GM23338 (cell line): Measurements from ENCODE around the gene CPLX1. TPM values are rescaled to one million over a fixed set of nuclear protein-coding genes. Genes with fewer than 3 reads are reported as not detected.

ENCODE experiments used
- ATAC-seq: fragments of 200-7000 bp; cut with Tn5 transposase; 3 replicates; pipeline ENCODE4 v1.9.1; 2020
- DNase-seq: peaks from one replicate; pipeline ENCODE4 v3.0.0-alpha.2; 2015; ENCODE audit warnings: low spot score
- H2AFZ ChIP-seq: fragments of 200-600 bp; sonication (generic); 2 replicates; pipeline ENCODE4 v1.8.0; 2016; ENCODE audit warnings: antibody characterized with exemption, mild to moderate bottlenecking, moderate library complexity
- H3F3A ChIP-seq: fragments of 200-600 bp; sonication (generic); replicated peaks from 2 replicates; pipeline ENCODE4 v1.8.0; 2017; ENCODE audit warnings: antibody characterized with exemption, mixed run types, low read depth
- H3K27ac ChIP-seq: fragments of 200-600 bp; sonication (generic); 2 replicates; pipeline ENCODE4 v1.6.1; 2016; ENCODE audit warnings: low read depth
- H3K27me3 ChIP-seq: fragments of 200-600 bp; sonication (generic); 2 replicates; pipeline ENCODE4 v1.8.0; 2016; ENCODE audit warnings: mild to moderate bottlenecking, mixed run types, moderate library complexity; ENCODE audit not compliant: insufficient read depth
- H3K36me3 ChIP-seq: fragments of 200-600 bp; sonication (generic); 2 replicates; pipeline ENCODE4 v1.8.0; 2016; ENCODE audit warnings: mild to moderate bottlenecking; ENCODE audit not compliant: insufficient read depth
- H3K4me1 ChIP-seq: fragments of 200-600 bp; sonication (generic); 2 replicates; pipeline ENCODE4 v1.8.0; 2016; ENCODE audit warnings: mild to moderate bottlenecking, moderate library complexity; ENCODE audit not compliant: insufficient read depth
- H3K4me2 ChIP-seq: fragments of 200-600 bp; sonication (generic); 2 replicates; pipeline ENCODE4 v1.7.1; 2017; ENCODE audit warnings: mixed run types
- H3K4me3 ChIP-seq: fragments of 200-600 bp; sonication (generic); 2 replicates; pipeline ENCODE4 v1.6.1; 2016; ENCODE audit warnings: mixed run types
- H3K79me2 ChIP-seq: fragments of 200-600 bp; sonication (generic); replicated peaks from 2 replicates; pipeline ENCODE4 v1.8.0; 2017; ENCODE audit warnings: mild to moderate bottlenecking; ENCODE audit not compliant: insufficient read depth
- H3K9me2 ChIP-seq: fragments of 200-600 bp; sonication (generic); 2 replicates; pipeline ENCODE4 v1.8.0; 2017; ENCODE audit not compliant: insufficient read depth
- H4K20me1 ChIP-seq: fragments of 200-600 bp; sonication (generic); replicated peaks from 2 replicates; pipeline ENCODE4 v1.8.0; 2017; ENCODE audit warnings: mild to moderate bottlenecking; ENCODE audit not compliant: insufficient read depth
- H3K27ac Mint-ChIP-seq: 2 replicates; pipeline ENCODE4 v1.8.0; 2020; ENCODE audit warnings: inconsistent platforms, mild to moderate bottlenecking, moderate library complexity, mixed read lengths
- H3K27me3 Mint-ChIP-seq: 3 replicates; pipeline ENCODE4 v1.8.0; 2022; ENCODE audit warnings: low read depth, mild to moderate bottlenecking, moderate library complexity, mixed read lengths, inconsistent platforms; ENCODE audit not compliant: insufficient read depth, poor library complexity
- H3K36me3 Mint-ChIP-seq: 3 replicates; pipeline ENCODE4 v1.8.0; 2021; ENCODE audit warnings: low read depth, mild to moderate bottlenecking, inconsistent platforms, moderate library complexity, mixed read lengths
- H3K4me1 Mint-ChIP-seq: 3 replicates; pipeline ENCODE4 v1.8.0; 2020; ENCODE audit warnings: mild to moderate bottlenecking, inconsistent platforms, mixed read lengths
- H3K4me3 Mint-ChIP-seq: 3 replicates; pipeline ENCODE4 v1.8.0; 2021; ENCODE audit warnings: moderate library complexity, mild to moderate bottlenecking, inconsistent platforms, mixed read lengths
- H3K9me3 Mint-ChIP-seq: 3 replicates; pipeline ENCODE4 v1.8.0; 2020; ENCODE audit warnings: moderate library complexity, mild to moderate bottlenecking, inconsistent platforms, mixed read lengths
- CREB1 ChIP-seq: fragments of 250-450 bp; sonication (Bioruptor Pico); IDR thresholded peaks from 2 replicates; pipeline ENCODE4 v1.5.0; 2020; ENCODE audit warnings: low read depth, mild to moderate bottlenecking, moderate library complexity
- EZH2 ChIP-seq: fragments of 200-600 bp; sonication (generic); IDR thresholded peaks from one replicate; pipeline ENCODE4 v1.8.0; 2017; ENCODE audit warnings: antibody characterized with exemption, mild to moderate bottlenecking, low read depth; ENCODE audit not compliant: unreplicated experiment
- EZH2phosphoT487 ChIP-seq: fragments of 200-600 bp; sonication (generic); IDR thresholded peaks from one replicate; pipeline ENCODE4 v1.8.1; 2018; ENCODE audit warnings: antibody characterized with exemption; ENCODE audit not compliant: unreplicated experiment
- JUNB ChIP-seq: IDR thresholded peaks from one replicate; pipeline ENCODE4 v1.6.1; 2016; ENCODE audit warnings: antibody characterized with exemption; ENCODE audit not compliant: unreplicated experiment
- NANOG ChIP-seq: IDR thresholded peaks from 2 replicates; pipeline ENCODE4 v1.6.1; 2016; ENCODE audit warnings: antibody characterized with exemption, borderline replicate concordance
- POLR2AphosphoS5 ChIP-seq: IDR thresholded peaks from 2 replicates; pipeline ENCODE4 v1.6.1; 2016; ENCODE audit warnings: antibody characterized with exemption, low read depth
- STAT1 ChIP-seq: IDR thresholded peaks from one replicate; pipeline ENCODE4 v1.6.1; 2016; ENCODE audit warnings: antibody characterized with exemption; ENCODE audit not compliant: unreplicated experiment
- ZNF114 ChIP-seq: fragments of 250-450 bp; sonication (Bioruptor Pico); IDR thresholded peaks from 2 replicates; pipeline ENCODE4 v1.5.0; 2020; ENCODE audit warnings: mild to moderate bottlenecking, moderate library complexity
- ZNF331 ChIP-seq: fragments of 250-450 bp; sonication (Bioruptor Pico); IDR thresholded peaks from 2 replicates; pipeline ENCODE4 v1.5.0; 2020; ENCODE audit warnings: low read depth, mild to moderate bottlenecking, moderate library complexity
- polyA plus RNA-seq: library from polyadenylated mRNA; unstranded; fragments of >200 nt; fragmentation: Nextera tagmentation; extraction: Ambion mirVana; gene quantifications from 2 replicates; pipeline ENCODE4 v1.2.1, GENCODE V29; 2016
- total RNA-seq: library from RNA; depleted of rRNA; stranded (reverse); fragments of >200 nt; shearing (Covaris generic); gene quantifications from 2 replicates; pipeline ENCODE4 v1.2.3, GENCODE V29; 2014
- TF ChIP-seq, protein P1 (sequence below): IDR thresholded peaks from 2 replicates; pipeline ENCODE4 v1.6.1; 2016; ENCODE audit warnings: antibody characterized with exemption
- TF ChIP-seq, protein P2 (sequence below): fragments of 250-450 bp; sonication (Bioruptor Pico); IDR thresholded peaks from 2 replicates; pipeline ENCODE4 v1.5.0; 2020; ENCODE audit warnings: mild to moderate bottlenecking, moderate library complexity
- TF ChIP-seq, protein P3 (sequence below), 2 experiments: fragments of 200-600 bp in 1 of 2; sonication (generic) in 1 of 2; conservative IDR thresholded peaks; 2 replicates each; pipeline versions ENCODE4 v1.5.1 to v1.6.1; 2016 to 2017; ENCODE audit warnings: antibody characterized with exemption in 2 of 2, low read depth in 2 of 2, mild to moderate bottlenecking in 2 of 2, moderate library complexity in 1 of 2
- TF ChIP-seq, protein P4 (sequence below): IDR thresholded peaks from one replicate; pipeline ENCODE4 v1.6.1; 2018; ENCODE audit warnings: antibody characterized with exemption; ENCODE audit not compliant: unreplicated experiment

The CPLX1 gene
- total and polyA plus RNA-seq, 2 experiments from 2014 or later, result 0.86 to 0.97 TPM

DNA sequence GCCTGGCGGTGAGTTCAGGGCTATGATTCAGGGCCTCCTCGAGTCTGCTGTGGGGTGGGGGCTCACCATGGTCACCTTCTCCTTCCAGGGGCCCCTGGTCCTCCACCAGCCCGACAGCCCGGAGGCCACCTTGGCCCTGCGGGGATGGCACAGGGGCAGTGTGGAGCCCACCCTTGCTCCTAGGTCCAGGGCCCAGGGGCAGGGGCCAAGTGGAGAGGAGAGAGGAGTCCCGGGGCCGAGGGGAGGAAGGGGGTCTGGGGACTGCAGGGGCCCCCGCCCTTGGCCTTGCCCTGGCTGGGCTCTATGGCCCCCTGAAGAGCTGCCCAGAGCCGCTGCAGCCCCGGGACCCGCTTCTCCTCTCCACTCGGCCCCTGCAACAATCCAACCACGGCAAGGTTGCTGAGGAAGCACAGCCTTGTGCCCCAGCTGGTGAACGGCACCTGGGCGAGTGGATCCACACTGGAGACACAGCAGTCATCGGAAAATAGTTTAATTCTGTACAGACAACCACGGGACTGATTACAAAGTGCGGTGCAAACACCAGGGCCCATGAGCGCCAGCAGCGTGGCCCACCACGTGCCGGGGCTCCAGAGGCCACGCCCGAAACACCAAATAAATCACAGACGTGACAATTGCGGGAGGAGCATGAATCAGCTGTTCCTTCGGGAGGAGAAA is 23.0 kb upstream of the CPLX1 start:
- Histone ChIP-seq H3K4me3 (no peak overlapping the region), H3K4me2 (no peak overlapping the region), H3F3A (no peaks in the 10 kb centered on the region), H3K9me2 (no peaks in the 10 kb centered on the region), H4K20me1 (no peaks in the 10 kb centered on the region), H2AFZ (no peak overlapping the region), H3K79me2 (no peaks in the 10 kb centered on the region), H3K27me3 (no peaks in the 10 kb centered on the region), H3K36me3 (no peaks in the 10 kb centered on the region), H3K27ac (no peak overlapping the region), H3K4me1 (no peaks in the 10 kb centered on the region)
- DNase-seq, result no peak
- Mint-ChIP-seq H3K4me1 (no peaks in the 10 kb centered on the region), H3K27me3 (peaks cover 5% of the 10 kb centered on the region), H3K9me3 (no peaks in the 10 kb centered on the region; the same call in 2 of the 3 replicates), H3K27ac (no peak overlapping the region), H3K4me3 (no peak overlapping the region), H3K36me3 (peaks cover 2% of the 10 kb centered on the region; the same call in 2 of the 3 replicates)
- no peak for ATAC-seq
- TF ChIP-seq NANOG, result no peak
- TF ChIP-seq EZH2phosphoT487, result no peak
- TF ChIP-seq ZNF331 (CRISPR knock-in tag), result no peak
- no peak for TF ChIP-seq ZNF114 (CRISPR knock-in tag)
- TF ChIP-seq EZH2, result no peak
- no peak for TF ChIP-seq POLR2AphosphoS5
- TF ChIP-seq, protein P1, sequence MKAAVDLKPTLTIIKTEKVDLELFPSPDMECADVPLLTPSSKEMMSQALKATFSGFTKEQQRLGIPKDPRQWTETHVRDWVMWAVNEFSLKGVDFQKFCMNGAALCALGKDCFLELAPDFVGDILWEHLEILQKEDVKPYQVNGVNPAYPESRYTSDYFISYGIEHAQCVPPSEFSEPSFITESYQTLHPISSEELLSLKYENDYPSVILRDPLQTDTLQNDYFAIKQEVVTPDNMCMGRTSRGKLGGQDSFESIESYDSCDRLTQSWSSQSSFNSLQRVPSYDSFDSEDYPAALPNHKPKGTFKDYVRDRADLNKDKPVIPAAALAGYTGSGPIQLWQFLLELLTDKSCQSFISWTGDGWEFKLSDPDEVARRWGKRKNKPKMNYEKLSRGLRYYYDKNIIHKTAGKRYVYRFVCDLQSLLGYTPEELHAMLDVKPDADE, result no peak
- TF ChIP-seq, protein P2, sequence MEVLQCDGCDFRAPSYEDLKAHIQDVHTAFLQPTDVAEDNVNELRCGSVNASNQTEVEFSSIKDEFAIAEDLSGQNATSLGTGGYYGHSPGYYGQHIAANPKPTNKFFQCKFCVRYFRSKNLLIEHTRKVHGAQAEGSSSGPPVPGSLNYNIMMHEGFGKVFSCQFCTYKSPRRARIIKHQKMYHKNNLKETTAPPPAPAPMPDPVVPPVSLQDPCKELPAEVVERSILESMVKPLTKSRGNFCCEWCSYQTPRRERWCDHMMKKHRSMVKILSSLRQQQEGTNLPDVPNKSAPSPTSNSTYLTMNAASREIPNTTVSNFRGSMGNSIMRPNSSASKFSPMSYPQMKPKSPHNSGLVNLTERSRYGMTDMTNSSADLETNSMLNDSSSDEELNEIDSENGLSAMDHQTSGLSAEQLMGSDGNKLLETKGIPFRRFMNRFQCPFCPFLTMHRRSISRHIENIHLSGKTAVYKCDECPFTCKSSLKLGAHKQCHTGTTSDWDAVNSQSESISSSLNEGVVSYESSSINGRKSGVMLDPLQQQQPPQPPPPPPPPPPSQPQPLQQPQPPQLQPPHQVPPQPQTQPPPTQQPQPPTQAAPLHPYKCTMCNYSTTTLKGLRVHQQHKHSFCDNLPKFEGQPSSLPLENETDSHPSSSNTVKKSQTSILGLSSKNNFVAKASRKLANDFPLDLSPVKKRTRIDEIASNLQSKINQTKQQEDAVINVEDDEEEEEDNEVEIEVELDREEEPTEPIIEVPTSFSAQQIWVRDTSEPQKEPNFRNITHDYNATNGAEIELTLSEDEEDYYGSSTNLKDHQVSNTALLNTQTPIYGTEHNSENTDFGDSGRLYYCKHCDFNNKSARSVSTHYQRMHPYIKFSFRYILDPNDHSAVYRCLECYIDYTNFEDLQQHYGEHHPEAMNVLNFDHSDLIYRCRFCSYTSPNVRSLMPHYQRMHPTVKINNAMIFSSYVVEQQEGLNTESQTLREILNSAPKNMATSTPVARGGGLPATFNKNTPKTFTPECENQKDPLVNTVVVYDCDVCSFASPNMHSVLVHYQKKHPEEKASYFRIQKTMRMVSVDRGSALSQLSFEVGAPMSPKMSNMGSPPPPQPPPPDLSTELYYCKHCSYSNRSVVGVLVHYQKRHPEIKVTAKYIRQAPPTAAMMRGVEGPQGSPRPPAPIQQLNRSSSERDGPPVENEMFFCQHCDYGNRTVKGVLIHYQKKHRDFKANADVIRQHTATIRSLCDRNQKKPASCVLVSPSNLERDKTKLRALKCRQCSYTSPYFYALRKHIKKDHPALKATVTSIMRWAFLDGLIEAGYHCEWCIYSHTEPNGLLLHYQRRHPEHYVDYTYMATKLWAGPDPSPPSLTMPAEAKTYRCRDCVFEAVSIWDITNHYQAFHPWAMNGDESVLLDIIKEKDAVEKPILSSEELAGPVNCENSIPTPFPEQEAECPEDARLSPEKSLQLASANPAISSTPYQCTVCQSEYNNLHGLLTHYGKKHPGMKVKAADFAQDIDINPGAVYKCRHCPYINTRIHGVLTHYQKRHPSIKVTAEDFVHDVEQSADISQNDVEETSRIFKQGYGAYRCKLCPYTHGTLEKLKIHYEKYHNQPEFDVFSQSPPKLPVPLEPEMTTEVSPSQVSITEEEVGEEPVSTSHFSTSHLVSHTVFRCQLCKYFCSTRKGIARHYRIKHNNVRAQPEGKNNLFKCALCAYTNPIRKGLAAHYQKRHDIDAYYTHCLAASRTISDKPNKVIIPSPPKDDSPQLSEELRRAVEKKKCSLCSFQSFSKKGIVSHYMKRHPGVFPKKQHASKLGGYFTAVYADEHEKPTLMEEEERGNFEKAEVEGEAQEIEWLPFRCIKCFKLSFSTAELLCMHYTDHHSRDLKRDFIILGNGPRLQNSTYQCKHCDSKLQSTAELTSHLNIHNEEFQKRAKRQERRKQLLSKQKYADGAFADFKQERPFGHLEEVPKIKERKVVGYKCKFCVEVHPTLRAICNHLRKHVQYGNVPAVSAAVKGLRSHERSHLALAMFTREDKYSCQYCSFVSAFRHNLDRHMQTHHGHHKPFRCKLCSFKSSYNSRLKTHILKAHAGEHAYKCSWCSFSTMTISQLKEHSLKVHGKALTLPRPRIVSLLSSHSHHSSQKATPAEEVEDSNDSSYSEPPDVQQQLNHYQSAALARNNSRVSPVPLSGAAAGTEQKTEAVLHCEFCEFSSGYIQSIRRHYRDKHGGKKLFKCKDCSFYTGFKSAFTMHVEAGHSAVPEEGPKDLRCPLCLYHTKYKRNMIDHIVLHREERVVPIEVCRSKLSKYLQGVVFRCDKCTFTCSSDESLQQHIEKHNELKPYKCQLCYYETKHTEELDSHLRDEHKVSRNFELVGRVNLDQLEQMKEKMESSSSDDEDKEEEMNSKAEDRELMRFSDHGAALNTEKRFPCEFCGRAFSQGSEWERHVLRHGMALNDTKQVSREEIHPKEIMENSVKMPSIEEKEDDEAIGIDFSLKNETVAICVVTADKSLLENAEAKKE (CRISPR knock-in tag), result no peak
- no peak for TF ChIP-seq JUNB
- TF ChIP-seq, protein P3, sequence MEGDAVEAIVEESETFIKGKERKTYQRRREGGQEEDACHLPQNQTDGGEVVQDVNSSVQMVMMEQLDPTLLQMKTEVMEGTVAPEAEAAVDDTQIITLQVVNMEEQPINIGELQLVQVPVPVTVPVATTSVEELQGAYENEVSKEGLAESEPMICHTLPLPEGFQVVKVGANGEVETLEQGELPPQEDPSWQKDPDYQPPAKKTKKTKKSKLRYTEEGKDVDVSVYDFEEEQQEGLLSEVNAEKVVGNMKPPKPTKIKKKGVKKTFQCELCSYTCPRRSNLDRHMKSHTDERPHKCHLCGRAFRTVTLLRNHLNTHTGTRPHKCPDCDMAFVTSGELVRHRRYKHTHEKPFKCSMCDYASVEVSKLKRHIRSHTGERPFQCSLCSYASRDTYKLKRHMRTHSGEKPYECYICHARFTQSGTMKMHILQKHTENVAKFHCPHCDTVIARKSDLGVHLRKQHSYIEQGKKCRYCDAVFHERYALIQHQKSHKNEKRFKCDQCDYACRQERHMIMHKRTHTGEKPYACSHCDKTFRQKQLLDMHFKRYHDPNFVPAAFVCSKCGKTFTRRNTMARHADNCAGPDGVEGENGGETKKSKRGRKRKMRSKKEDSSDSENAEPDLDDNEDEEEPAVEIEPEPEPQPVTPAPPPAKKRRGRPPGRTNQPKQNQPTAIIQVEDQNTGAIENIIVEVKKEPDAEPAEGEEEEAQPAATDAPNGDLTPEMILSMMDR (conservative IDR thresholded peaks at IDR 0.05; ENCODE audit: low read depth in 2 of 2), result no peak
- no peak for TF ChIP-seq CREB1 (CRISPR knock-in tag)
- TF ChIP-seq, protein P4, sequence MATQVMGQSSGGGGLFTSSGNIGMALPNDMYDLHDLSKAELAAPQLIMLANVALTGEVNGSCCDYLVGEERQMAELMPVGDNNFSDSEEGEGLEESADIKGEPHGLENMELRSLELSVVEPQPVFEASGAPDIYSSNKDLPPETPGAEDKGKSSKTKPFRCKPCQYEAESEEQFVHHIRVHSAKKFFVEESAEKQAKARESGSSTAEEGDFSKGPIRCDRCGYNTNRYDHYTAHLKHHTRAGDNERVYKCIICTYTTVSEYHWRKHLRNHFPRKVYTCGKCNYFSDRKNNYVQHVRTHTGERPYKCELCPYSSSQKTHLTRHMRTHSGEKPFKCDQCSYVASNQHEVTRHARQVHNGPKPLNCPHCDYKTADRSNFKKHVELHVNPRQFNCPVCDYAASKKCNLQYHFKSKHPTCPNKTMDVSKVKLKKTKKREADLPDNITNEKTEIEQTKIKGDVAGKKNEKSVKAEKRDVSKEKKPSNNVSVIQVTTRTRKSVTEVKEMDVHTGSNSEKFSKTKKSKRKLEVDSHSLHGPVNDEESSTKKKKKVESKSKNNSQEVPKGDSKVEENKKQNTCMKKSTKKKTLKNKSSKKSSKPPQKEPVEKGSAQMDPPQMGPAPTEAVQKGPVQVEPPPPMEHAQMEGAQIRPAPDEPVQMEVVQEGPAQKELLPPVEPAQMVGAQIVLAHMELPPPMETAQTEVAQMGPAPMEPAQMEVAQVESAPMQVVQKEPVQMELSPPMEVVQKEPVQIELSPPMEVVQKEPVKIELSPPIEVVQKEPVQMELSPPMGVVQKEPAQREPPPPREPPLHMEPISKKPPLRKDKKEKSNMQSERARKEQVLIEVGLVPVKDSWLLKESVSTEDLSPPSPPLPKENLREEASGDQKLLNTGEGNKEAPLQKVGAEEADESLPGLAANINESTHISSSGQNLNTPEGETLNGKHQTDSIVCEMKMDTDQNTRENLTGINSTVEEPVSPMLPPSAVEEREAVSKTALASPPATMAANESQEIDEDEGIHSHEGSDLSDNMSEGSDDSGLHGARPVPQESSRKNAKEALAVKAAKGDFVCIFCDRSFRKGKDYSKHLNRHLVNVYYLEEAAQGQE, result no peak
- no peak for TF ChIP-seq STAT1
